Measurements from ENCODE around the gene FLCN. TPM values are rescaled to one million over a fixed set of nuclear protein-coding genes. Genes with fewer than 3 reads are reported as not detected.
A peak's percentile ranks its signal among the peaks of the same experiment; 100 is the strongest.

FLCN gene
- total RNA-seq, 2 experiments from 2014 or later = 36.2 to 47.7 TPM

GRCh38 chr17:17215575-17215974 lies 21.4 kb downstream of the FLCN start:
- Mint-ChIP-seq H3K36me3 (peaks cover 16% of the 10 kb centered on the region), H3K27me3 (no peaks in the 10 kb centered on the region), H3K4me1 (no peaks in the 10 kb centered on the region), H3K4me3 (no peak overlapping the region), H3K9me3 (ENCODE audit: low read depth) (no peaks in the 10 kb centered on the region), H3K27ac (no peak overlapping the region)
- no peak for ATAC-seq
- no peak for DNase-seq
- CTCF ChIA-PET = no interaction called here

DNA sequence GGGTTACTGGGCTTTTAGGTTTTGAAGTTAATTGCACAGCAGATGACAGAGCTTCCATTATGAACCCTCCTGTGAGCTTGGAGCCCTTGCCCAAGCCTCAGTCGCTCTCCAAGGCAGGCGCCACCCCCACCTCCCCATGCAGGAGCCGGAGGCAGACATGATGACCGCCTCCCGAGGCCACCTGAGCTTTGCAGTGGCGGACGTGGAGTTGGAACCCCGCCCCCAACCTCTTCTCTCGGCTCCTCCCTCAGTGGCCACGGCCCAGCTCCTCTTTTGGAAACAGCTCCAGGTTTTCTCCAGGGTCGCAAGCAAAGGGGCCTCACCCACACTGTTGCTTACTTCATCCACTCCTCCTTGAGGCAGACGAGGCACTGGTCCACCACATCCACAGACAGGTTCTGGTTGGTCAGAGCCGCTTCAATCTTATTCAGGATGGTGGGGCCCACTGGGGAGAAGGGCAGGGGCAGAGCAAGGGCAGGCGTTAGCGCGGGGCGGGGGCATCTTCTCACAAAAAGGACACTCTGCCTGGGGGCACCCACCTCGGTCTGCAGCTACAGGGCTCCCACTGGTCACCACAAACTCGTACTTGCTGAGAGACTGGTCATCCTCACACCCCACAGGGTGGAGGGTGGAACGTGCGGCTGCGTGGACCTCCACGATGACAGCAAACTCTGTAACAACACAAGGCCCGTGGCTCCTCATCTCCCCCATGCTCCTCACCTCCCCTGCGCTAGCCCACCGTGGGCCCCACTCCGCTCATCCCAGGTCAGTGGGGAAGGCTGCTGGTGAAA lies 22.1 kb downstream of the FLCN start:
- H3K36me3 Mint-ChIP-seq = peaks cover 16% of the 10 kb centered on the region
- H3K9me3 Mint-ChIP-seq (ENCODE audit: low read depth) = no peaks in the 10 kb centered on the region
- CTCF ChIA-PET = interaction anchor here (1.6 kb wide), 1 partner anchor 73 kb away, joined by 5 read pairs; no protein-coding TSS in a partner anchor
- H3K27ac Mint-ChIP-seq = no peak overlapping the region
- no peak for ATAC-seq
- no peaks in the 10 kb centered on the region for H3K27me3 Mint-ChIP-seq
- H3K4me1 Mint-ChIP-seq = no peaks in the 10 kb centered on the region
- DNase-seq = no peak
- no peak overlapping the region for H3K4me3 Mint-ChIP-seq

- ATAC-seq = no peak
- no peaks in the 10 kb centered on the region for H3K27me3 Mint-ChIP-seq
Measured at GRCh38 chr17:17213775-17214174, 23.2 kb downstream of the FLCN start.

GRCh38 chr17:17207998-17208397 lies 29.0 kb downstream of the FLCN start:
- H3K4me3 Mint-ChIP-seq = no peak overlapping the region
- H3K27ac Mint-ChIP-seq = no peak overlapping the region
- CTCF ChIA-PET = interaction anchor here (1.1 to 1.2 kb wide), 3 partner anchors 28 to 72 kb away, joined by 3 to 4 read pairs (median 3); no protein-coding TSS in a partner anchor

More at GRCh38 chr17:17213775-17214174, 23.2 kb downstream of the FLCN start:
- CTCF ChIA-PET = interaction anchor here (1.6 kb wide), 1 partner anchor 72 kb away, joined by 5 read pairs; no protein-coding TSS in a partner anchor
- H3K4me1 Mint-ChIP-seq = no peaks in the 10 kb centered on the region
- DNase-seq = no peak
- no peak overlapping the region for H3K27ac Mint-ChIP-seq
- no peaks in the 10 kb centered on the region for H3K9me3 Mint-ChIP-seq (ENCODE audit: low read depth)
- peaks cover 12% of the 10 kb centered on the region for H3K36me3 Mint-ChIP-seq
- no peak overlapping the region for H3K4me3 Mint-ChIP-seq

DNA sequence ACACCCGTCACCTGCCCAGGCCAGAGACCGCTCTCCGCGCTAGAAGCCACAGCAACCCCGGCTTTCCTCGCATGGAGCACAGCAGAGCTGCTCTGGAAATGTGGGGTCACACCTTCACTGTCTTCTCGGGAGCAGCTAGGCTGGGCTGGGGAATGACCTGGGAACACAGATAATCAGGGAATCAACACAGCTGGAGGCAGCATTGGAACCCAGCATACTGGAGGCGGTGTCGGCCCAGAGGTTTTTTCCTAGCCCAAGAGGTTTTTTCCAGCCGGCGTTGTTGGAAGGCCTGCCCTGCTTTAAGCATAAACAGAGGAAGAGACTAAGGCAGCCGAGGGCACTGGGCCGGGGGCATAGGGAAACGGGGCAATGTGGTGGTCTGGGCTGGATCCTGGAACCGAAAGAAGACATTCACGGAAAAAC lies 30.0 kb downstream of the FLCN start:
- Mint-ChIP-seq H3K27me3 (no peaks in the 10 kb centered on the region), H3K4me3 (no peak overlapping the region), H3K4me1 (peaks cover 38% of the 10 kb centered on the region), H3K27ac (peak overlapping the region; percentile 40), H3K9me3 (ENCODE audit: low read depth) (no peaks in the 10 kb centered on the region), H3K36me3 (peaks cover 8% of the 10 kb centered on the region)
- CTCF ChIA-PET = interaction anchor here (1.1 to 1.2 kb wide), 3 partner anchors 29 to 74 kb away, joined by 3 to 4 read pairs (median 3); no protein-coding TSS in a partner anchor
- no peak for DNase-seq
- ATAC-seq = no peak

More at GRCh38 chr17:17207998-17208397, 29.0 kb downstream of the FLCN start:
- peaks cover 37% of the 10 kb centered on the region for H3K4me1 Mint-ChIP-seq
- H3K27me3 Mint-ChIP-seq = no peaks in the 10 kb centered on the region
- H3K9me3 Mint-ChIP-seq (ENCODE audit: low read depth) = no peaks in the 10 kb centered on the region
- DNase-seq (no peak), ATAC-seq (no peak)
- H3K36me3 Mint-ChIP-seq = peaks cover 6% of the 10 kb centered on the region

DNA sequence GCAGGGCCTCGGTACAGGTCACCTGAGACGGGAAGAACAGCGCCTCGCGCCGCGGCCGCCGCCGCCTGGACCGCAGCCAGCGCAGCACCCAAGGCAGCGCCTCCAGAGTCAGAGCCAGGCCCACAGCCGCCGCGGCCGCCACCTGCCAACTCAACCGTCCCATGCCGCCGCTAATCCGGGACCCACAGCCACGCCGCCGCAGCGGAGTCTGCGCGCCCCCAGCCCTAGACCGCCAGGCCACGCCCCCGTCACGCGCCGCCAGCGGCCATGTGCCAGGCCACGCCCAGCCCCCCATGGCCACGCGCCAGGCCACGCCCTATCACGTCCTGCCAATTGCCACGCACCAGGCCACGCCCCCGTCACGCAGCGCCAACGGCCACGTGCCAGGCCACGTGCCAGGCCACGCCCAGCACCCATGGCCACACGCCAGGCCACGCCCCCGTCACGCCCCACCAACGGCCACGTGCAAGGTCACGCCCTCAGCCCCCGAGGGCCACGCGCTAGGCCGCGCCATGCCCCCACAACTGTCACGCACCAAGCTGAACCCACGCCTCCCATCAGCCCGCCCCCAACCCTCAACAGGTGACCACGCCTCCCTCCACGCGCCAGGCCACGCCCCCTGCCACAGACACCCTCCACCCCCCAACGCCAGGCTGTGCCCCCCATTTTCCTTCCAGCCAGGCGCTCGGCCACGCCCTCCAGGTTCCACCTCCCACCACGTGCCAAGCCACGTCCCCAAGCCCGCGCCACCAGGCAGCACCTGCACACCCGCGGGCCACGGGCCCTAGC lies 30.6 kb downstream of the FLCN start, which contains the start of gene PLD6:
PLD6 (minus strand) TSS at position 210 of the 789 bp plus-strand sequence; CDS start at position 163, 47 bp downstream.
- Mint-ChIP-seq H3K36me3 (peaks cover 8% of the 10 kb centered on the region), H3K9me3 (ENCODE audit: low read depth) (no peaks in the 10 kb centered on the region), H3K27ac (peak within 1 kb of the TSS; percentile 88), H3K4me3 (peak within 1 kb of the TSS; percentile 80), H3K4me1 (peaks cover 38% of the 10 kb centered on the region), H3K27me3 (no peaks in the 10 kb centered on the region)
- peak; percentile 94 for DNase-seq
- ATAC-seq = peak; percentile 70
- CTCF ChIA-PET = interaction anchor here (2.0 kb wide), 1 partner anchor 51 kb away, joined by 4 read pairs; no protein-coding TSS in a partner anchor

GRCh38 chr17:17205368-17206123 lies 31.4 kb downstream of the FLCN start:
- peak; percentile 81 for DNase-seq
- no peaks in the 10 kb centered on the region for H3K27me3 Mint-ChIP-seq
- peak; percentile 71 for ATAC-seq
- peak overlapping the region; percentile 88 for H3K27ac Mint-ChIP-seq
- peaks cover 38% of the 10 kb centered on the region for H3K4me1 Mint-ChIP-seq
- peak overlapping the region; percentile 80 for H3K4me3 Mint-ChIP-seq
- peaks cover 8% of the 10 kb centered on the region for H3K36me3 Mint-ChIP-seq
- CTCF ChIA-PET = interaction anchor here (0.8 to 2.0 kb wide), 2 partner anchors 50 to 74 kb away, joined by 3 to 4 read pairs; no protein-coding TSS in a partner anchor
- no peaks in the 10 kb centered on the region for H3K9me3 Mint-ChIP-seq (ENCODE audit: low read depth)

- CTCF ChIA-PET = interaction anchor here (0.8 to 2.0 kb wide), 2 partner anchors 49 to 75 kb away, joined by 3 to 4 read pairs; no protein-coding TSS in a partner anchor
- Mint-ChIP-seq H3K9me3 (ENCODE audit: low read depth) (no peaks in the 10 kb centered on the region), H3K36me3 (peaks cover 8% of the 10 kb centered on the region), H3K27me3 (no peaks in the 10 kb centered on the region), H3K4me1 (peaks cover 38% of the 10 kb centered on the region), H3K27ac (peak overlapping the region; percentile 88), H3K4me3 (peak overlapping the region; percentile 80)
- DNase-seq (no peak), ATAC-seq (no peak)
Measured at GRCh38 chr17:17204635-17205231, 32.2 kb downstream of the FLCN start.

DNA sequence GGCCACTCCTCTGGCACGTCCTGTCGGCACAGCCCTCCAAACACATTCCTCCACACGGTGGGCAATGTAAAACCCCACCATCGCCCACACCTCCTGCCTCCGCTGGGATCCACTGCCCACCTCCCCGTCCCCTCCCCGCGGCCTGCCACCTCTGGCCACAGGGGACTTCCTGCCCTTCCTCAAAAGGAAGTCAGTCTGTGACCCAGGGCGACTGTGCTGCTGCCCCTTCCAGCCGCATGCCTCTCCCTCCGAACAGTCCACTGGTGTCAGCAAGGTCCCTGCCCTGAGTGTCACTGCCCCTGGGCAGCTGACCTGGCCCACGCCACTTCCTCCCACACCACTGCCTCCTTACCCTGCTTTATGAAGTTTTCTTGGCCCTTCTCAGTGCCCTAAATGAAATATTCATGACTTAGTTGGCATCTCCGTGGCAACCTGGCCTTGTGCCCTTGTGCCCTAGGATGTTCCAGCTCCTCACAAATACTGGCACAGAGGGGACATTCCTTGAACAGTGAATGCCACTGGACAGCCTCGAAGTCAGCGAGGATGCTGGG lies 32.9 kb downstream of the FLCN start:
- peaks cover 38% of the 10 kb centered on the region for H3K4me1 Mint-ChIP-seq
- CTCF ChIA-PET = interaction anchor here (1.5 kb wide), 1 partner anchor 33 kb away, joined by 3 read pairs; the partner anchor contains the start of gene FLCN
- peak overlapping the region; percentile 88 for H3K27ac Mint-ChIP-seq
- H3K36me3 Mint-ChIP-seq = peaks cover 8% of the 10 kb centered on the region
- ATAC-seq = no peak
- H3K27me3 Mint-ChIP-seq = no peaks in the 10 kb centered on the region
- H3K4me3 Mint-ChIP-seq = peak overlapping the region; percentile 80
- no peak for DNase-seq
- H3K9me3 Mint-ChIP-seq (ENCODE audit: low read depth) = no peaks in the 10 kb centered on the region

DNA sequence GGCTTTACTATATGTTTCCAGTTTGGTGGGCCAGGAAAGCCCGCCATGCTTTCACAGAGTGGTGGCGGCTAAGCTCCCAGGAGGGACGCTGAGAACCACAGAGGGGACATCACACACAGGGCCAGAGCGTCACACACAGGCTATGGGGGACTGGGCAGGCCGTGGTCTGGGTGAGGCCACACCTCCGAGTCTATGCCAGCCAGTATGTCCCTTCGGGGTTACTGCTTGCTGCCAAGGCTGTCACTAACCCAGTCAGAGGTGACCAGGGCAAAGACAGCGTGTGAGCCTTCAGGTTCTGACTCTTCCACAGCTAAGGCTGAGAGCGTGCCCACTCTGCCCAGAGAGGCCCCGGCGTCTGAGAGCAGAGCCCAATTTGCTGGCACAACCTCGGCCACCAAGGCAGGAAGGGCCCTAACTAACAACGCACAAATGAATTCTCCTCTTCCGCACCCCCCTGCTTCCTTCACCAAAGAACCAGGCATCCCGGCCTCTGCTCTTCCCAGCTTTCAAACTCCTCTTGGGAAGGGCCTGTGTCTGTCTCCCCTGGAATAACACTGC lies 33.7 kb downstream of the FLCN start:
- CTCF ChIA-PET = interaction anchor here (1.5 kb wide), 1 partner anchor 33 kb away, joined by 3 read pairs; the partner anchor contains the start of gene FLCN
- no peak for DNase-seq
- no peaks in the 10 kb centered on the region for H3K9me3 Mint-ChIP-seq (ENCODE audit: low read depth)
- ATAC-seq = no peak
- peaks cover 8% of the 10 kb centered on the region for H3K36me3 Mint-ChIP-seq
- H3K4me1 Mint-ChIP-seq = peaks cover 38% of the 10 kb centered on the region
- H3K27ac Mint-ChIP-seq = no peak overlapping the region
- no peaks in the 10 kb centered on the region for H3K27me3 Mint-ChIP-seq
- no peak overlapping the region for H3K4me3 Mint-ChIP-seq

- H3K4me1 Mint-ChIP-seq = peaks cover 43% of the 10 kb centered on the region
- no peaks in the 10 kb centered on the region for H3K27me3 Mint-ChIP-seq
- no peak overlapping the region for H3K4me3 Mint-ChIP-seq
- CTCF ChIA-PET = interaction anchor here (1.1 to 1.5 kb wide), 3 partner anchors 11 to 113 kb away, joined by 3 read pairs; no protein-coding TSS in a partner anchor
- no peak for DNase-seq
- H3K27ac Mint-ChIP-seq = no peak overlapping the region
- H3K36me3 Mint-ChIP-seq = peaks cover 11% of the 10 kb centered on the region
- H3K9me3 Mint-ChIP-seq (ENCODE audit: low read depth) = no peaks in the 10 kb centered on the region
- ATAC-seq = no peak
Measured at GRCh38 chr17:17201907-17202306, 35.1 kb downstream of the FLCN start.

- ATAC-seq (no peak), DNase-seq (no peak)
- H3K9me3 Mint-ChIP-seq (ENCODE audit: low read depth) = no peaks in the 10 kb centered on the region
- no peak overlapping the region for H3K27ac Mint-ChIP-seq
- CTCF ChIA-PET = interaction anchor here (1.1 to 1.5 kb wide), 3 partner anchors 10 to 114 kb away, joined by 3 read pairs; no protein-coding TSS in a partner anchor
- peaks cover 37% of the 10 kb centered on the region for H3K4me1 Mint-ChIP-seq
- no peak overlapping the region for H3K4me3 Mint-ChIP-seq
- no peaks in the 10 kb centered on the region for H3K27me3 Mint-ChIP-seq
- H3K36me3 Mint-ChIP-seq = peaks cover 11% of the 10 kb centered on the region
Measured at GRCh38 chr17:17201271-17201670, 35.7 kb downstream of the FLCN start.
